LNCAP (cell line): Measurements from ENCODE around the gene PTPN18.

ENCODE experiments used
- CTCF ChIP-seq: fragments of 450-650 bp; IDR thresholded peaks from 2 replicates; pipeline ENCODE4 v1.5.1; 2017; ENCODE audit warnings: mild to moderate bottlenecking

PTPN18 gene

GRCh38 chr2:130319536-130319935 lies 36.3 kb upstream of the PTPN18 start:
- no peak for TF ChIP-seq CTCF

DNA sequence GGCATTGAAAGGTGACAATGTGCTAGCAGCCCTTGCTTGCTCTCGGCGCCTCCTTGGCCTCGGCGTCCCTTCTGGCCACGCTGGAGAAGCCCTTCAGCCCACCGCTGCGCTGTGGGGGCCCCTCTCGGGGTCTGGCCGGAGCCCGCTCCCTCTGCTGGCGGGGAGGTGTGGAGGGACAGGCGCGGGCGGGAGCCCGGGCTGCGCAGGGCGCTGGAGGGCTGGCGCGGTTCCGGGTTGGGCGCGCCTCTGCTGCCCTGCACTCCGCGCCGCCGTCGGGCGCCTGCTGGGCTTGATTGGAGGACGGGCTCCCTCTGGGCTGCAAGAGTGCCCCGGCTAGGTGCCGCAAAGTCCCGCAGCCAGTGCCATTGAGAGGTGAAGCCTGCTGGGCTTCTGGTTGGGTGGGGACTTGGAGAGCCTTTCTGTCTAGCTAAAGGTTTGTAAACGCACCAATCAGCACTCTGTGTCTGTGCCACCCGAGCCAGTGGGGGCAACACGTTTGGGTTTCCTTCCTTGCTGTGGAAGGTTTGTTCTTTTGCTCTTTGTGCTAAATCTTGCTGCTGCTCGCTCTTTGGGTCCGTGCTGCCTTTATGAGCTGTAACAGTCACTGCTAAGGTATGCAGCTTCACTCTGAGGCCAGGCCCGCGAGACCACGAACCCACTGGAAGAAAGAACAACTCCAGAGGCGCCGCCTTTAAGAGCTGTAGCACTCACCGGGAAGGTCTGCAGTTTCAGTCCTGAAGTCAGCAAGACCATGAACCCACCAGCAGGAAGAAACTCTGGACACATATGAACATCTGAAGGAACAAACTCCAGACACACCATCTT lies 27.9 kb upstream of the PTPN18 start:
- no peak for TF ChIP-seq CTCF

DNA sequence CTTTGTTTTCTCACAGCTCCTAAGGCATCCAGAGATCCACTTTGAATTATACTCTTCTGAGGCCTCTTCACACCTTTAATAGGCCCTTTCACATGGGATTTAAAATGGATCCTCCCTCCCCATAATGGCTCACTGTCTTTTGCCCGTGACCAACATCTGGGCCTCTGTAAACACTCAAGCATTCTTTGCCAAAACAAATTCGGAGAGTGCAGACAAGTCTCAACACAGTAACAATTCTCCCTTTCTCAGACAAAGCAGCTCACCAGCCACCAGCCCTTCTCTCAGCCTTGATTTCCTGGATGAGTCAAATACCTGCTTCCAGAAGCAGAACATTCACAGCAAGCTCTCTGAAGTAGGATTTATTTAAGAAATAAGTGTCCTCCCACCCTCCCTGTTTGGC lies 27.1 kb upstream of the PTPN18 start:
- no peak for TF ChIP-seq CTCF

DNA sequence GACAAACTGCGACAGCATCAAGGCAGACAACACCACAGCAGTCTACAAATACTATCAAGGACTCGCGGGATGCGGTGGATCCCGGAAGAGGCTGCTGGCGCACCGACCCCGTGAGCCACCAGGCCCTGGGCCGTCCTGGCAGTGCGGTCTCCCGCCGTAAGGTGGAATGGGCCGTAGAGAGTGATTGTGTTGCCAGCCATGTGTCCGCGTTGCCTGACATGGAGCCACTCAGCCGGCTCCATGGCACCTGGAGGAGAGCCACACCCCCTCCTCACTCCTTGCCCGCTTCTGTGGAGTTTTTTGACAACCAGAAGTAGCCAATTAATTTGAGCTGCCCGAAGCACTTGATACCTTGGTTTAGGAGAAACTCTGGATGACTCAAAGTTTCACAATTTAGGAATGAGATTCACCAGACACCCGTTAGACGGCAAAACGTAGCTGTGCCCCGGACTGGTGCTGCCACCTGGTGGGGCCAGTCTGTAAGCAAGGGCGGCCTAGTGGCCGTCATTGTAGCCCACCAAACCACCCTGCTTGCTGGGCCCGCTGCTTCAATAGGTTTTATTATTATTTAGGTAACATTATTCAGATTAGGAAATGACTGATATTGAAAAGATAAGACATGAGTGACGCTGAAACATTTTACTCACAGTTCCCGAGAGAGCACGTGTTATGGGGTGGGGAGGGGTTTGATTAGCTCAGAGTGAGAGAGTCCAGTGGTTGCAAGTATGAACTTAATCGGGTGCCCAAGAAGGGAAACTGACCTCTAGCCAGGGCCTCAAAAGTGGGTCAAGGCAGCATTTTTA lies 23.4 kb upstream of the PTPN18 start:
- TF ChIP-seq CTCF, result peak; percentile 92

- TF ChIP-seq CTCF, result no peak
Observed at GRCh38 chr2:130334026-130334425, 21.8 kb upstream of the PTPN18 start.

GRCh38 chr2:130335226-130335625 lies 20.6 kb upstream of the PTPN18 start:
- no peak for TF ChIP-seq CTCF

DNA sequence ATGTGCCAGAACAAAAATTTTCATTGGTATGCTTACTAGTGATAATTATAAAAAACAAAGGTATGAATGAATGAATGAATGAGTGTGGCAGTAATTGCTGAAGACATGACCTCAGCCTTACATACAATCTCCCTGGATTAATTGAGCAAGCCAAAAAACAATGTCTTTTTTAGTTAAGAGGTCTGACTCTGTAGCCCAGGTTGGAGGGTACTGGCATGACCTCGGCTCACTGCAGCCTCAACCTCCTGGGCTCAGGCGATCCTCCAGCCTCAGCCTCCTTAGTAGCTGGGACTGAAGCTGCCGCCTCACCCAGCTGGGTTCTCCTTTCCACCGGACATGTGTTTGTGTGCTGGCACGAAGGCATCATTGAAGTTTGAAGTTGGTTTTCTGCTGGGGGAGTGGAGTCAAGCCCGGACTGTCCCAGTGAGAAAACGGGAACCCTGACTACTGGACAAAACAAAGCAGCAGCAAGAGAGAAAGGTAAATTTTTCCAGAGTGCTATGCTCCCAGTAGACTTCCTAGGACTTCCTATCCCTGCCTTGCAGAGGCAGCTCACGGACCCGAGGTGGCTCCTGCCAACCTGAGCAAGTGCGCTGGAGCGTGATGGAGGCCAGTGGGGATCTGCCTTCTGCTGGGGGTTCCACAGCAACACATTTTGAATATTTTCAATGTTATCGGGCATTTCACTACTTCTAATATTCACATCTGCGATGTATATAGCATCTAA lies 19.5 kb upstream of the PTPN18 start:
- TF ChIP-seq CTCF, result no peak
